HepG2 (cell line): ENCODE measurements around the gene MSI2. TPM values are rescaled to one million over a fixed set of nuclear protein-coding genes. Genes with fewer than 3 reads are reported as not detected.

Experiments
- BHLHE40 ChIP-seq: IDR thresholded peaks from 2 replicates; pipeline ENCODE4 v1.6.1; 2011; ENCODE audit warnings: low read length, improper control_type of control experiment
- CCAR2 ChIP-seq: fragments of 200-400 bp; formaldehyde crosslinking; optimal IDR thresholded peaks from 2 replicates; pipeline ENCODE3; 2018; ENCODE audit warnings: low read depth, mild to moderate bottlenecking, low read length, moderate library complexity
- ERF ChIP-seq: IDR thresholded peaks from 2 replicates; pipeline ENCODE4 v1.6.1; 2018; ENCODE audit warnings: missing biosample characterization, missing genetic modification reagents
- NR2F6 ChIP-seq, 2 experiments: IDR thresholded peaks; 2 replicates each; pipeline ENCODE4 v1.6.1; 2016; ENCODE audit warnings: antibody characterized with exemption in 1 of 2, mild to moderate bottlenecking in 1 of 2
- RXRA ChIP-seq: sonication (generic); formaldehyde crosslinking; IDR thresholded peaks from 2 replicates; pipeline ENCODE4 v1.5.1; 2020; ENCODE audit warnings: missing genetic modification reagents
- SAP130 ChIP-seq: IDR thresholded peaks from 2 replicates; pipeline ENCODE4 v1.6.1; 2016; ENCODE audit warnings: low read depth
- ZNF382 ChIP-seq: sonication (generic); formaldehyde crosslinking; IDR thresholded peaks from 2 replicates; pipeline ENCODE4 v1.5.0; 2020; ENCODE audit warnings: missing genetic modification reagents, mild to moderate bottlenecking, borderline replicate concordance
- ZSCAN25 ChIP-seq: sonication (generic); formaldehyde crosslinking; IDR thresholded peaks from 2 replicates; pipeline ENCODE4 v1.8.0; 2022; ENCODE audit warnings: mild to moderate bottlenecking, missing genetic modification reagents
- polyA plus RNA-seq, 8 experiments: library from polyadenylated mRNA; depleted of rRNA in 3 of 8; stranded (reverse) in 7 of 8; unstranded in 1 of 8; fragments of >200 nt; fragmentation: Illumina TruSeq in 4 of 8; extraction: Trizol in 4 of 8; gene quantifications; 2 replicates each; pipeline versions ENCODE4 v1.2.1 to v1.2.3, GENCODE V29; 2011 to 2016; ENCODE audit warnings: low read depth in 4 of 8, missing spikeins in 1 of 8, mixed read lengths in 1 of 8; ENCODE audit not compliant: insufficient read depth in 1 of 8
- total RNA-seq, 5 experiments: library from RNA; depleted of rRNA; stranded (reverse); fragments of >200 nt; fragmentation: Illumina TruSeq; extraction: Trizol; gene quantifications; 2 replicates each; pipeline ENCODE4 v1.2.3, GENCODE V29; 2016; ENCODE audit warnings: low read depth in 1 of 5
- TF ChIP-seq, protein P1 (sequence below), 2 experiments: IDR thresholded peaks; 2 replicates each; pipeline ENCODE4 v1.6.1; 2011 to 2012; ENCODE audit warnings: low read length in 2 of 2, borderline replicate concordance in 1 of 2, low read depth in 1 of 2, mild to moderate bottlenecking in 1 of 2, moderate library complexity in 1 of 2
- TF ChIP-seq, protein P2 (sequence below): sonication (generic); formaldehyde crosslinking; IDR thresholded peaks from 2 replicates; pipeline ENCODE4 v1.4.0; 2020; ENCODE audit warnings: mild to moderate bottlenecking, missing genetic modification reagents
- TF ChIP-seq, protein P3 (sequence below): sonication (generic); formaldehyde crosslinking; IDR thresholded peaks from 2 replicates; pipeline ENCODE4 v1.4.0; 2020; ENCODE audit warnings: missing genetic modification reagents, borderline replicate concordance
- TF ChIP-seq, protein P4 (sequence below): IDR thresholded peaks from 2 replicates; pipeline ENCODE4 v1.6.1; 2016; ENCODE audit warnings: missing compliant biosample characterization, missing genetic modification reagents, borderline replicate concordance

The MSI2 gene
- total and polyA plus RNA-seq, 2 of the 13 experiments (the other 11 are each of a cell fraction or from before 2014, with no cell fraction given), result 77.5 to 78.4 TPM

DNA sequence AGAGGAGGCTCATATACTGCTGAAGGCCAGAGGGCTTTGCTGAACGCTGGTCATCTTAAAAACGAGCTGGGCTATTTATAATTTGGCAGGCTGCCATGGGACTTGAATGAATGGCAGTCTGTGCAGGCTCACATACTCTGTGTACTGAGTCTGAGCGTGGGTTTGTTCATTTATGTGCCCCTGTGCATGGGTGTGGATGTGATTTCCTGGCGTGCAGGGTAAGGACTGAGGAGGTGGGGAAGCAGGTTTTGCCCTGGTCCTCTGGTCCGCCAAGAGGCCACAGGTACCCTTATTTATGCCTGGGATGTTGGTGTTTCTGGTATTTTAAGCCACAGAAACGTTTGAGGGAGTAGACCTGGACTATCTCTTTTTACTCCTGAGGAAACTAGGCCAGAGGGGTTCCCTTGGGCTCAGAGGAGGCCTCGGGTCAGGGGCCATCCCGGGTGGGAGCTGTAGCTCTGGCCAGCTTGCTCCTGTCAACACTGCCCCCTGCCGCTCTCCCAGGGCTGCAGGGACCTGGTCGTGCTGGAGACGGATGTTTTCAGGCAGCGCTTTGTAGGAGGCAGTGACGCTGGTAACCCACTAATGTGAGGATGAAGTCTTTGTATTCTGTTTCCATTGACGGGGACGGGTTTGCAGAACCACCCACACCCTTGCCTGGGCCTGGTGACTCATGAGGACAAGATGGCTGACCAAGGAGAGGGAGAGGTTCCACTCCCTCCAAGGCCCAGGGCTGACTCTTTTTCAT is 184.4 kb downstream of the MSI2 start (continued):
- TF ChIP-seq, protein P1, sequence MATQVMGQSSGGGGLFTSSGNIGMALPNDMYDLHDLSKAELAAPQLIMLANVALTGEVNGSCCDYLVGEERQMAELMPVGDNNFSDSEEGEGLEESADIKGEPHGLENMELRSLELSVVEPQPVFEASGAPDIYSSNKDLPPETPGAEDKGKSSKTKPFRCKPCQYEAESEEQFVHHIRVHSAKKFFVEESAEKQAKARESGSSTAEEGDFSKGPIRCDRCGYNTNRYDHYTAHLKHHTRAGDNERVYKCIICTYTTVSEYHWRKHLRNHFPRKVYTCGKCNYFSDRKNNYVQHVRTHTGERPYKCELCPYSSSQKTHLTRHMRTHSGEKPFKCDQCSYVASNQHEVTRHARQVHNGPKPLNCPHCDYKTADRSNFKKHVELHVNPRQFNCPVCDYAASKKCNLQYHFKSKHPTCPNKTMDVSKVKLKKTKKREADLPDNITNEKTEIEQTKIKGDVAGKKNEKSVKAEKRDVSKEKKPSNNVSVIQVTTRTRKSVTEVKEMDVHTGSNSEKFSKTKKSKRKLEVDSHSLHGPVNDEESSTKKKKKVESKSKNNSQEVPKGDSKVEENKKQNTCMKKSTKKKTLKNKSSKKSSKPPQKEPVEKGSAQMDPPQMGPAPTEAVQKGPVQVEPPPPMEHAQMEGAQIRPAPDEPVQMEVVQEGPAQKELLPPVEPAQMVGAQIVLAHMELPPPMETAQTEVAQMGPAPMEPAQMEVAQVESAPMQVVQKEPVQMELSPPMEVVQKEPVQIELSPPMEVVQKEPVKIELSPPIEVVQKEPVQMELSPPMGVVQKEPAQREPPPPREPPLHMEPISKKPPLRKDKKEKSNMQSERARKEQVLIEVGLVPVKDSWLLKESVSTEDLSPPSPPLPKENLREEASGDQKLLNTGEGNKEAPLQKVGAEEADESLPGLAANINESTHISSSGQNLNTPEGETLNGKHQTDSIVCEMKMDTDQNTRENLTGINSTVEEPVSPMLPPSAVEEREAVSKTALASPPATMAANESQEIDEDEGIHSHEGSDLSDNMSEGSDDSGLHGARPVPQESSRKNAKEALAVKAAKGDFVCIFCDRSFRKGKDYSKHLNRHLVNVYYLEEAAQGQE (IDR thresholded peaks at IDR 0.05; ENCODE audit: borderline replicate concordance in 1 of 2, low read depth in 1 of 2, low read length in 2 of 2), result no peak
- TF ChIP-seq, protein P2, sequence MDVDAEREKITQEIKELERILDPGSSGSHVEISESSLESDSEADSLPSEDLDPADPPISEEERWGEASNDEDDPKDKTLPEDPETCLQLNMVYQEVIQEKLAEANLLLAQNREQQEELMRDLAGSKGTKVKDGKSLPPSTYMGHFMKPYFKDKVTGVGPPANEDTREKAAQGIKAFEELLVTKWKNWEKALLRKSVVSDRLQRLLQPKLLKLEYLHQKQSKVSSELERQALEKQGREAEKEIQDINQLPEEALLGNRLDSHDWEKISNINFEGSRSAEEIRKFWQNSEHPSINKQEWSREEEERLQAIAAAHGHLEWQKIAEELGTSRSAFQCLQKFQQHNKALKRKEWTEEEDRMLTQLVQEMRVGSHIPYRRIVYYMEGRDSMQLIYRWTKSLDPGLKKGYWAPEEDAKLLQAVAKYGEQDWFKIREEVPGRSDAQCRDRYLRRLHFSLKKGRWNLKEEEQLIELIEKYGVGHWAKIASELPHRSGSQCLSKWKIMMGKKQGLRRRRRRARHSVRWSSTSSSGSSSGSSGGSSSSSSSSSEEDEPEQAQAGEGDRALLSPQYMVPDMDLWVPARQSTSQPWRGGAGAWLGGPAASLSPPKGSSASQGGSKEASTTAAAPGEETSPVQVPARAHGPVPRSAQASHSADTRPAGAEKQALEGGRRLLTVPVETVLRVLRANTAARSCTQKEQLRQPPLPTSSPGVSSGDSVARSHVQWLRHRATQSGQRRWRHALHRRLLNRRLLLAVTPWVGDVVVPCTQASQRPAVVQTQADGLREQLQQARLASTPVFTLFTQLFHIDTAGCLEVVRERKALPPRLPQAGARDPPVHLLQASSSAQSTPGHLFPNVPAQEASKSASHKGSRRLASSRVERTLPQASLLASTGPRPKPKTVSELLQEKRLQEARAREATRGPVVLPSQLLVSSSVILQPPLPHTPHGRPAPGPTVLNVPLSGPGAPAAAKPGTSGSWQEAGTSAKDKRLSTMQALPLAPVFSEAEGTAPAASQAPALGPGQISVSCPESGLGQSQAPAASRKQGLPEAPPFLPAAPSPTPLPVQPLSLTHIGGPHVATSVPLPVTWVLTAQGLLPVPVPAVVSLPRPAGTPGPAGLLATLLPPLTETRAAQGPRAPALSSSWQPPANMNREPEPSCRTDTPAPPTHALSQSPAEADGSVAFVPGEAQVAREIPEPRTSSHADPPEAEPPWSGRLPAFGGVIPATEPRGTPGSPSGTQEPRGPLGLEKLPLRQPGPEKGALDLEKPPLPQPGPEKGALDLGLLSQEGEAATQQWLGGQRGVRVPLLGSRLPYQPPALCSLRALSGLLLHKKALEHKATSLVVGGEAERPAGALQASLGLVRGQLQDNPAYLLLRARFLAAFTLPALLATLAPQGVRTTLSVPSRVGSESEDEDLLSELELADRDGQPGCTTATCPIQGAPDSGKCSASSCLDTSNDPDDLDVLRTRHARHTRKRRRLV, result 0 out of 2 replicates have a peak, but pooled peaks have one; percentile 30
- TF ChIP-seq CCAR2, result no peak
- TF ChIP-seq RXRA (CRISPR knock-in tag), result peak; percentile 56; the same call in 1 of the 2 replicates
- TF ChIP-seq, protein P3, sequence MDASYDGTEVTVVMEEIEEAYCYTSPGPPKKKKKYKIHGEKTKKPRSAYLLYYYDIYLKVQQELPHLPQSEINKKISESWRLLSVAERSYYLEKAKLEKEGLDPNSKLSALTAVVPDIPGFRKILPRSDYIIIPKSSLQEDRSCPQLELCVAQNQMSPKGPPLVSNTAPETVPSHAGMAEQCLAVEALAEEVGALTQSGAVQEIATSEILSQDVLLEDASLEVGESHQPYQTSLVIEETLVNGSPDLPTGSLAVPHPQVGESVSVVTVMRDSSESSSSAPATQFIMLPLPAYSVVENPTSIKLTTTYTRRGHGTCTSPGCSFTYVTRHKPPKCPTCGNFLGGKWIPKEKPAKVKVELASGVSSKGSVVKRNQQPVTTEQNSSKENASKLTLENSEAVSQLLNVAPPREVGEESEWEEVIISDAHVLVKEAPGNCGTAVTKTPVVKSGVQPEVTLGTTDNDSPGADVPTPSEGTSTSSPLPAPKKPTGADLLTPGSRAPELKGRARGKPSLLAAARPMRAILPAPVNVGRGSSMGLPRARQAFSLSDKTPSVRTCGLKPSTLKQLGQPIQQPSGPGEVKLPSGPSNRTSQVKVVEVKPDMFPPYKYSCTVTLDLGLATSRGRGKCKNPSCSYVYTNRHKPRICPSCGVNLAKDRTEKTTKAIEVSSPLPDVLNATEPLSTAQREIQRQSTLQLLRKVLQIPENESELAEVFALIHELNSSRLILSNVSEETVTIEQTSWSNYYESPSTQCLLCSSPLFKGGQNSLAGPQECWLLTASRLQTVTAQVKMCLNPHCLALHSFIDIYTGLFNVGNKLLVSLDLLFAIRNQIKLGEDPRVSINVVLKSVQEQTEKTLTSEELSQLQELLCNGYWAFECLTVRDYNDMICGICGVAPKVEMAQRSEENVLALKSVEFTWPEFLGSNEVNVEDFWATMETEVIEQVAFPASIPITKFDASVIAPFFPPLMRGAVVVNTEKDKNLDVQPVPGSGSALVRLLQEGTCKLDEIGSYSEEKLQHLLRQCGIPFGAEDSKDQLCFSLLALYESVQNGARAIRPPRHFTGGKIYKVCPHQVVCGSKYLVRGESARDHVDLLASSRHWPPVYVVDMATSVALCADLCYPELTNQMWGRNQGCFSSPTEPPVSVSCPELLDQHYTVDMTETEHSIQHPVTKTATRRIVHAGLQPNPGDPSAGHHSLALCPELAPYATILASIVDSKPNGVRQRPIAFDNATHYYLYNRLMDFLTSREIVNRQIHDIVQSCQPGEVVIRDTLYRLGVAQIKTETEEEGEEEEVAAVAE, result no peak
- no peak for TF ChIP-seq ZNF382 (CRISPR knock-in tag)
- TF ChIP-seq SAP130 (CRISPR knock-in tag), result peak; percentile 28
- peak; percentile 42; the same call in 1 of the 2 replicates for TF ChIP-seq NR2F6 (IDR thresholded peaks at IDR 0.05)
- peak; percentile 70 for TF ChIP-seq NR2F6 (CRISPR knock-in tag; IDR thresholded peaks at IDR 0.05)
- TF ChIP-seq, protein P4, sequence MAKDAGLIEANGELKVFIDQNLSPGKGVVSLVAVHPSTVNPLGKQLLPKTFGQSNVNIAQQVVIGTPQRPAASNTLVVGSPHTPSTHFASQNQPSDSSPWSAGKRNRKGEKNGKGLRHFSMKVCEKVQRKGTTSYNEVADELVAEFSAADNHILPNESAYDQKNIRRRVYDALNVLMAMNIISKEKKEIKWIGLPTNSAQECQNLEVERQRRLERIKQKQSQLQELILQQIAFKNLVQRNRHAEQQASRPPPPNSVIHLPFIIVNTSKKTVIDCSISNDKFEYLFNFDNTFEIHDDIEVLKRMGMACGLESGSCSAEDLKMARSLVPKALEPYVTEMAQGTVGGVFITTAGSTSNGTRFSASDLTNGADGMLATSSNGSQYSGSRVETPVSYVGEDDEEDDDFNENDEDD (CRISPR knock-in tag), result no peak; the same call in 1 of the 2 replicates
- TF ChIP-seq ERF (CRISPR knock-in tag), result peak; percentile 65; the same call in 1 of the 2 replicates
- 0 out of 2 replicates have a peak, but pooled peaks have one; percentile 11 for TF ChIP-seq BHLHE40
- TF ChIP-seq ZSCAN25 (CRISPR knock-in tag), result no peak
